GM18868 (cell line): ENCODE measurements around the gene SMPD3.

ENCODE experiments used
- ATAC-seq: cut with Tn5 transposase; IDR thresholded peaks from one replicate; pipeline ENCODE4 v1.9.1; 2021; ENCODE audit warnings: mild to moderate bottlenecking, moderate library complexity; ENCODE audit not compliant: unreplicated experiment

SMPD3 gene

GRCh38 chr16:68359398-68360191 lies 88.7 kb downstream of the SMPD3 start:
- ATAC-seq, result no peak

GRCh38 chr16:68358951-68359350 lies 89.4 kb downstream of the SMPD3 start:
- no peak for ATAC-seq

- no peak for ATAC-seq
These were observed 90.4 kb downstream of the SMPD3 start for GRCh38 chr16:68357923-68358322.

GRCh38 chr16:68357521-68357922 lies 90.8 kb downstream of the SMPD3 start:
- no peak for ATAC-seq

GRCh38 chr16:68356919-68357286 lies 91.4 kb downstream of the SMPD3 start:
- ATAC-seq, result no peak

GRCh38 chr16:68356249-68356918 lies 91.9 kb downstream of the SMPD3 start:
- peak; percentile 87 for ATAC-seq

- ATAC-seq, result no peak
These were observed 92.7 kb downstream of the SMPD3 start for GRCh38 chr16:68355447-68356248.

GRCh38 chr16:68354816-68355215 lies 93.5 kb downstream of the SMPD3 start:
- ATAC-seq, result no peak

- no peak for ATAC-seq
These were observed 94.9 kb downstream of the SMPD3 start for GRCh38 chr16:68353366-68353765.

- no peak for ATAC-seq
These were observed 96.3 kb downstream of the SMPD3 start for GRCh38 chr16:68351991-68352431.

- no peak for ATAC-seq
These were observed 96.8 kb downstream of the SMPD3 start for GRCh38 chr16:68351463-68351862.

- no peak for ATAC-seq
These were observed 97.4 kb downstream of the SMPD3 start for GRCh38 chr16:68350813-68351350.

GRCh38 chr16:68349838-68350410 lies 98.4 kb downstream of the SMPD3 start:
- no peak for ATAC-seq

GRCh38 chr16:68348639-68349445 lies 99.5 kb downstream of the SMPD3 start:
- no peak for ATAC-seq

- ATAC-seq, result no peak
These were observed 100.7 kb downstream of the SMPD3 start for GRCh38 chr16:68347605-68348004.

GRCh38 chr16:68346892-68347480 lies 101.3 kb downstream of the SMPD3 start:
- ATAC-seq, result no peak

- ATAC-seq, result no peak
These were observed 102.2 kb downstream of the SMPD3 start for GRCh38 chr16:68345958-68346635.

GRCh38 chr16:68345351-68345810 lies 102.9 kb downstream of the SMPD3 start:
- ATAC-seq, result no peak

- no peak for ATAC-seq
These were observed 104.1 kb downstream of the SMPD3 start for GRCh38 chr16:68344252-68344651.
